Smooth muscle cell (in vitro differentiated cells): ENCODE measurements around the gene DCAF15. TPM values are rescaled to one million over a fixed set of nuclear protein-coding genes. Genes with fewer than 3 reads are reported as not detected.

Source experiments
- DNase-seq: peaks from one replicate; lab custom pipeline; 2025; ENCODE audit not compliant: unreplicated experiment; lab: John Stamatoyannopoulos, UW
- H2AFZ ChIP-seq: fragments of 200-600 bp; sonication (generic); 2 replicates; pipeline ENCODE4 v1.6.0; 2016; ENCODE audit warnings: antibody characterized with exemption, low read depth, mild to moderate bottlenecking
- H3F3A ChIP-seq: fragments of 200-600 bp; sonication (generic); 2 replicates; pipeline ENCODE4 v1.6.0; 2017; ENCODE audit warnings: antibody characterized with exemption, low read depth
- H3K27ac ChIP-seq: fragments of 200-600 bp; sonication (generic); 2 replicates; pipeline ENCODE4 v1.5.1; 2016; ENCODE audit warnings: low read depth, mild to moderate bottlenecking
- H3K27me3 ChIP-seq: fragments of 200-600 bp; sonication (generic); 2 replicates; pipeline ENCODE4 v1.6.1; 2016; ENCODE audit warnings: low read depth, mild to moderate bottlenecking
- H3K36me3 ChIP-seq: fragments of 200-600 bp; sonication (generic); 2 replicates; pipeline ENCODE4 v1.5.1; 2016; ENCODE audit warnings: low read depth
- H3K4me1 ChIP-seq: fragments of 200-600 bp; sonication (generic); 2 replicates; pipeline ENCODE4 v1.5.1; 2016; ENCODE audit warnings: low read depth
- H3K4me2 ChIP-seq: fragments of 200-600 bp; sonication (generic); 2 replicates; pipeline ENCODE4 v1.6.0; 2016; ENCODE audit warnings: mild to moderate bottlenecking
- H3K4me3 ChIP-seq: fragments of 200-600 bp; sonication (generic); 2 replicates; pipeline ENCODE4 v1.5.1; 2016; ENCODE audit warnings: mild to moderate bottlenecking
- H3K79me2 ChIP-seq: fragments of 200-600 bp; sonication (generic); 2 replicates; pipeline ENCODE4 v1.6.0; 2016; ENCODE audit warnings: low read depth, mild to moderate bottlenecking
- H3K9ac ChIP-seq: fragments of 200-600 bp; sonication (generic); 2 replicates; pipeline ENCODE4 v1.6.0; 2016; ENCODE audit warnings: low read depth
- H3K9me3 ChIP-seq: fragments of 200-600 bp; sonication (generic); replicated peaks from 2 replicates; pipeline ENCODE4 v1.5.1; 2016; ENCODE audit warnings: low read depth
- H4K20me1 ChIP-seq: fragments of 200-600 bp; sonication (generic); 2 replicates; pipeline ENCODE4 v1.6.0; 2016; ENCODE audit warnings: low read depth
- CTCF ChIP-seq: fragments of 200-600 bp; sonication (generic); IDR thresholded peaks from 2 replicates; pipeline ENCODE4 v1.5.1; 2017; ENCODE audit warnings: borderline replicate concordance, mild to moderate bottlenecking, antibody characterized with exemption; ENCODE audit not compliant: insufficient read depth, poor library complexity, severe bottlenecking
- WGBS: methylation state at CpG from one replicate; pipeline ENCODE4 v1.1.7; 2016; ENCODE audit warnings: low lambda C conversion rate; 5-methylcytosine and 5-hydroxymethylcytosine counted together
- polyA plus RNA-seq: library from polyadenylated mRNA; unstranded; fragments of >200 nt; fragmentation: Nextera tagmentation; extraction: Ambion mirVana; gene quantifications from 2 replicates; pipeline ENCODE4 v1.2.1, GENCODE V29; 2016
- total RNA-seq: library from RNA; depleted of rRNA; stranded (reverse); fragments of >200 nt; gene quantifications from 2 replicates; pipeline ENCODE4 v1.2.3, GENCODE V29; 2014

Gene DCAF15
- total and polyA plus RNA-seq, 2 experiments from 2014 or later, result 12.4 to 27.0 TPM

DNA sequence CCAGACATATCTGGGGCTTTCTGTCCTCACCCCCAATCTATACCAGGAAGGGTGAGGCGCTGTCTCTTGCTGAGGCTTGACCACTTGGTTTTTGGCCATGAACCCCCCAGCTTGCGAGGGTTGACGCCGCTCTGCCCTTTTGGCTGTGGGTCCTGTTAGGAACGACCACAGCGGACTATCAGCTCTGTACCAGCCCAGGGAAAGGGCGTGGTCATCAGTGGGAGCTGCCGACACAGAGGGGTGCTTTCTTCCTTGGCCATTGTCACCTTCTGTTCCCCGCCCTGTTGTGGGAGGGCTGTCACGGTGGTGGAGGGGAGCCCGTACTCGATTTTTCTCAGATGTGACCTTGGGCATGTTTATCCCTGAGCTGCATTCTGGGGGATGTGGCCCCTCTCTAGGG, 5.7 kb downstream of the DCAF15 start:
- Histone ChIP-seq H3K4me2 (no peak overlapping the region), H3K9me3 (no peaks in the 10 kb centered on the region), H3K9ac (no peak overlapping the region), H3K4me1 (peaks cover 21% of the 10 kb centered on the region), H4K20me1 (no peaks in the 10 kb centered on the region), H3K79me2 (peaks cover 9% of the 10 kb centered on the region), H3K27ac (no peak overlapping the region), H3F3A (no peaks in the 10 kb centered on the region), H3K36me3 (no peaks in the 10 kb centered on the region), H3K27me3 (no peaks in the 10 kb centered on the region), H2AFZ (no peak overlapping the region), H3K4me3 (no peak overlapping the region)
- no peak for DNase-seq
- 93% methylated on average over 12 of the region's 12 CpGs for WGBS
- TF ChIP-seq CTCF, result no peak

GRCh38 chr19:13959141-13959961, 7.0 kb downstream of the DCAF15 start:
- Histone ChIP-seq H3K4me1 (peaks cover 13% of the 10 kb centered on the region), H3K27me3 (no peaks in the 10 kb centered on the region), H3K9ac (no peak overlapping the region), H3K4me3 (no peak overlapping the region), H2AFZ (no peak overlapping the region), H4K20me1 (no peaks in the 10 kb centered on the region), H3F3A (peaks cover 2% of the 10 kb centered on the region), H3K27ac (no peak overlapping the region), H3K4me2 (no peak overlapping the region), H3K79me2 (no peaks in the 10 kb centered on the region), H3K36me3 (no peaks in the 10 kb centered on the region), H3K9me3 (no peaks in the 10 kb centered on the region)
- WGBS, result 96% methylated on average over 28 of the region's 41 CpGs
- TF ChIP-seq CTCF, result no peak
- no peak for DNase-seq

DNA sequence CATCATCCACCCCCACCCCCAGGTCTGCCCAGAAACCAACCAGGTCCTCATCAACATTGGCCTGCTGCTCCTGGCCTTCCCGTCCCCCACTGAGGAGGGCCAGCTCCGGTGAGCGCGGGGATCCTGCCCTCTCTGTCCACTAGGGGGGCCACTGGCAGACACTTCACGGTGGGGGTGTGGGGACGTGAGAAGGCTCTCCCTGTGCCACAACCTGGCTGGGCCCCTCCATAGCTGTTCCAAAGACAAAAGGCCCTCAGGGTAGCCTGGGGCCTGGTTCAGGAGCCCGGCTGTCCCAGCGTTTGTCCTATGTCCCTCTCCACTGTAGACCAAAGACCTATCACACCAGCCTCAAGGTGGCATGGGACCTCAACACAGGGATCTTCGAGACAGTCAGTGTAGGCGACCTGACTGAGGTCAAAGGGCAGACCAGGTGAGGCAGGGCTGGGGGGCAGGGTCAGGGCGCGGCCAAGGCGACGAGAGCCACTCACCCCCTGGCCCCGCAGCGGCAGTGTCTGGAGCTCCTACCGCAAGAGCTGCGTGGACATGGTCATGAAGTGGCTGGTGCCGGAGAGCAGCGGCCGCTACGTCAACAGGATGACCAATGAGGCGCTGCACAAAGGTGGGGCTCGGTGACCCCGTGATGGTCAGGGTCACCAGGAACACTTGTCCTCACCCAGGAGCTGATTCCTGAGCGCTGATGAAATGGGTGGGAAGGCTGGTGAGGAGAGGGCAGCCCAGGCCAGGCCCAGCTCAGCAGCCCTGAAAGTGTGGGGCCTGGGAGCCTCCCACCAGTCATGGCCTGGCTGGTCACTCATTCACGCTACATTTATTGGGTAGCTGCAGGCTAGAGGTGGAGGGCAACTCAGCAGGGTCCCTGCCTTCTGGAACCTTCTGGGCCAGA, 7.9 kb downstream of the DCAF15 start:
- peak; percentile 27 for TF ChIP-seq CTCF
- WGBS, result 93% methylated on average over 27 of the region's 27 CpGs
- Histone ChIP-seq H4K20me1 (no peaks in the 10 kb centered on the region), H2AFZ (no peak overlapping the region), H3K27ac (no peak overlapping the region), H3F3A (peaks cover 9% of the 10 kb centered on the region), H3K79me2 (no peaks in the 10 kb centered on the region), H3K9me3 (no peaks in the 10 kb centered on the region), H3K36me3 (no peaks in the 10 kb centered on the region), H3K27me3 (no peaks in the 10 kb centered on the region), H3K4me2 (no peak overlapping the region), H3K4me1 (peaks cover 13% of the 10 kb centered on the region), H3K9ac (no peak overlapping the region), H3K4me3 (no peak overlapping the region)
- no peak for DNase-seq
